ENCODE results near the gene NDUFB6.
A peak's percentile ranks its signal among the peaks of the same experiment; 100 is the strongest.
"Not testable (repeated sequence)": the region's sequence is repeated elsewhere in the genome, so short reads cannot be mapped to it uniquely, and the experiment has no call there.

Gene NDUFB6

GRCh38 chr9:32572900-32573523, at the start of gene NDUFB6:
NDUFB6 (minus strand) TSS chr9:32573159; CDS start chr9:32573060, 99 bp downstream.
- H3K4me3 ChIP-seq (ENCODE audit: low read depth, low read length), result peak within 1 kb of the TSS; percentile 97

- H3K4me3 ChIP-seq (ENCODE audit: low read depth, low read length), result no peak overlapping the region
These were observed 45.3 kb upstream of the NDUFB6 start for GRCh38 chr9:32618261-32618660.

DNA sequence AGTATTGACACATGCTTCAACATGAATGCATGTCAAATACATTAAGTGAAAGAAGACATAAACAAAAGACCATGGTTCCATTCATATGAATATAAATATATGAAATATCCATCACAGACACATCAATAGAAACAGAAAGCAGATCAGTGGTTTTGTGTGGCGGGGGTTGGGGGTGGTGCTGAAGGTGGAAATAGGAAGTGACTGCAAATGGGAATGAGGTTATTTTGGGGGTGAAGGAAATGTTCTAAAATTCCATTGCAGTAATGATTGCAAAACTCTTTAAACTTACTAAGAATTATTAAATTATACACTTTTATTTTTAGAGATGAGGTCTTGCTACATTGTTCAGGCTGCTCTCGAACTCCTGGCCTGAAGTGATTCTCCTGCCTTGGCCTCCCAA, 33.9 kb upstream of the NDUFB6 start:
- no peak overlapping the region for H3K4me3 ChIP-seq (ENCODE audit: low read depth, low read length)

DNA sequence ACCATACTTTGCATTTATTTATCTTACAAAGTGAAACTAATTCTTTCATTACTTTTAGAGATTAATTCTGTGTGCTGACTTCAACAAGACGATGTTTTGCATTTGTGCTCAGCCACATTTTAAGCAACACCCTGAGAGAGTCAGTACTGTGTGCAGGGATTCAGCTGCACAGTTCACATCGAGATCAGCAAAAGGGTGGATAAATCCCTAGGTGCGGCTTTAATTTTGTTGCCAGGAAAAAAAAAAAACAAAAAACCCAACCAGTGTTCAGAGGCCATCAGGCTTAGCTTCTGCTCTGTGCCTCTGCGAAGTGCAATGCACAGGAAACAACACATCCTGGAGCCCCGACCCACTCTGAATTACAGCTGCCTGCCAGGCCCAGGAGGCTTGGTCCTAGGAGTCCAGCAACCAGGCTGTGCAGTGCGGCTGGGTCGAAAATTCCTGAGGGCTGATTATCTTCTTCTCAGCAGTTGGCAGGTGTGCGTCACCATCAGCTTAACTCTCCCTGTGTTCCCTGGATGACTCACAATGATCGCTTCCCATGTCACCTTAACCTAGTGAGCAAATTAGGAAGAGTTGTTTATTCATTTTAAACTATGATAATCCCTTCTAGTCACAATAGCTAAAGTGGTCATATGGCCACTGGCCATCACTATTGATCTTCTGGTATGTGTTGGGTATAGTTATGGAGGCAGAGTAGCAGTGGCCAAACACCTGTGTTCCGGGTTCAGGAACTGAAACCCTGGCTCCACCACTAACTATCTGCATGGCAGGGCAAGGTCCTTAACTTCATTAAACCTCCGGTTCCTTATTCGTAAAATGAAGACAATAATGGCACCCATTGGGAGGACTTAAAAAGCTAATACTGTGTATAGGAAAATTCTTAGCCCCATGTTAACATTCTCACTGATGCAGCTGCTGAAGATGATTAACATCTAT, 31.2 kb upstream of the NDUFB6 start:
- no peak overlapping the region for H3K4me3 ChIP-seq (ENCODE audit: low read depth, low read length)

DNA sequence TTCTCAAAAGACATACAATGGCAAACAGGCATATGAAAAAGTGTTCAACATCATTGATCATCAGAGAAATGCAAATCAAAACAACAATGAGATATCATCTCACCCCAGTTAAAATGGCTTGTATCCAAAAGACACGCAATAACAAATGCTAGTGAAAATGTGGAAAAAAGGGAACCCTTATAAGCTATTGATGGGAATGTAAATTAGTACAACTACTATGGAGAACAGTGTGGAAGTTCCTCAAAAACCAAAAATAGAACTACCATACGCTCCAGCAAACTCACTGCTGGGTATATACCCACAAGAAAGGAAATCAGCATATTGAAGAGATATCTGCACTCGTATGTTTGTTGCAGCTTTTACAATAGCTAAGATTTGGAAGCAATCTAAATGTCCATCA, 26.1 kb upstream of the NDUFB6 start:
- not testable (repeated sequence) for H3K4me3 ChIP-seq (ENCODE audit: low read depth, low read length)

GRCh38 chr9:32596936-32597335, 24.0 kb upstream of the NDUFB6 start:
- H3K4me3 ChIP-seq (ENCODE audit: low read depth, low read length), result no peak overlapping the region

- H3K4me3 ChIP-seq (ENCODE audit: low read depth, low read length), result no peak overlapping the region
These were observed 23.3 kb upstream of the NDUFB6 start for GRCh38 chr9:32596096-32596865.

- H3K4me3 ChIP-seq (ENCODE audit: low read depth, low read length), result no peak overlapping the region
These were observed 17.9 kb upstream of the NDUFB6 start for GRCh38 chr9:32590898-32591297.

GRCh38 chr9:32590476-32590875, 17.5 kb upstream of the NDUFB6 start:
- H3K4me3 ChIP-seq (ENCODE audit: low read depth, low read length), result no peak overlapping the region

DNA sequence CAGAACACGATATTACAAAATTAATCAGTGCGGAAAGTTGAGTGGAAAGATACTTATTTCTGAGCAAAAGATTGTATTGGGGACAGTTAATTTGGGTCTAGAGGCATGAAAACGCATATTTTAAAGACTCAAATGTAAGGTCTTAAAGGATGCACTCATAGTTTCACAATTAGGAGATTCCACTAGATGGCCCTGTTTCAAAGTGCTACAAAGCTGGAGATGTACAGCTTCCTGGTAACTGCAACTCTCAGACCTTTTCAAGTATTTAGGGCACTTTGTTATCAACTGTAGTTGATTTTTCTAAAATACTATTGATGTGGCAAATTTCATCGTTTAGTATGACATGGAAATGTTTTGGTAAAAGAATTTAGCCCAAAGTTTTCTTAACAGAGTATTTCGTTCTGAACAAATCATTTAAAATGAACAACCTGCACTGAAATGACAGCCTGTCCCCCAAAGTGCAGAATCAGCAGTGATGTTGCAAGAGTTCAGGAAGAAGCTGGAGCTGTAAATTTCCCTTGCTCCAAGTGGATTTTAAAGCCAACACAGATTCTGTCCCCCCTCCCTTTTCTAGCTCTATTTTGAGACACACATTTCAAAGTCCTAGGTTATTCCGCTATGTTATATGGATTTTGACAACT, 16.2 kb upstream of the NDUFB6 start:
- H3K4me3 ChIP-seq (ENCODE audit: low read depth, low read length), result no peak overlapping the region

GRCh38 chr9:32587901-32588300, 14.9 kb upstream of the NDUFB6 start:
- no peak overlapping the region for H3K4me3 ChIP-seq (ENCODE audit: low read depth, low read length)

GRCh38 chr9:32584784-32585183, 11.8 kb upstream of the NDUFB6 start:
- H3K4me3 ChIP-seq (ENCODE audit: low read depth, low read length), result no peak overlapping the region

- H3K4me3 ChIP-seq (ENCODE audit: low read depth, low read length), result no peak overlapping the region
These were observed 8.7 kb upstream of the NDUFB6 start for GRCh38 chr9:32581512-32582143.

- no peak overlapping the region for H3K4me3 ChIP-seq (ENCODE audit: low read depth, low read length)
These were observed 7.8 kb upstream of the NDUFB6 start for GRCh38 chr9:32580631-32581300.

DNA sequence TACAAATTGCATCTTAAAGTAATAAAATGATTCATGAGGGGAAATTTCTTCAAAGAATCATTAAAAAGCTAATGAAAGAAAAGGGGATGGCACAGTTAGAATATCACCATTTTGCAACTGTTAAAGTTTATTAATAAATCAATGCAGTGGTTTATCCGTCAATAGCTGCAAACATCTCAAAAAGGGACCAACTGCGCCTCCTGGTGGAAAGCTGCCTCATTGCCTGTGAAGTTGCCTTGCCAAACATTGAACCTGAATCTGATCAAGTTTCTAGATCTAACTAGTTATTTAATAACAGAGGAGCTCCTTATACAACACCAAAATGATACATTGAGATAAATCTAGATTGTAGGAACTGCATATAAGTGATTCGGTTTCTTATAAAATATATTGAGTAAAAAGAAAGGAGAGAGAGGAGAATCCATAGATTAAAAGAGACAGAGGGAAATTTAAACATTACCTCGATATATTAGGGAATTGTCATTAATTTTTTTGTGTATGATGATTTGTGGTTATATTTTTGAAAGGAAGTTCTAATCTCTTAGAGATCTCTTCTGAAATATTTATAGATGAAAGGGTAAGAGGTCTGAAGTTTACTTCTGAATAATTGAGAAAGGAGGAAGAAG, 6.9 kb upstream of the NDUFB6 start:
- H3K4me3 ChIP-seq (ENCODE audit: low read depth, low read length), result no peak overlapping the region

DNA sequence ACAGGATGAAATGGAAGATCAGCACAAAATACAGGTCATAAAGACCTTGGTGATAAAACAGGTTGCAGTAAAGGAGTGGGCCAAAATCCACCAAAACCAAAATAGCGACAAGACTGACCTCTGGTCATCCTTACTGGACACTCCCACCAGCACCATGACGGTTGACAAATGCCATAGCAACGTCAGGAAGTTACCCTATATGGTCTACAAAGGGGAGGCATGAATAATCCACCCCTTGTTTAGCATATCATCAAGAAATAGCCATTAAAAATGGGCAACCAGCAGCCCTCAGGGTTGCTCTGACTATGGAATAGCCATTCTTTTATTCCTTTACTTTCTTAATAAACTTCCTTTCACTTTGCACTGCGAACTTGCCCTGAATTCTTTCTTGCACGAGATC, 6.0 kb upstream of the NDUFB6 start:
- no peak overlapping the region for H3K4me3 ChIP-seq (ENCODE audit: low read depth, low read length)

GRCh38 chr9:32577316-32577715, 4.4 kb upstream of the NDUFB6 start:
- no peak overlapping the region for H3K4me3 ChIP-seq (ENCODE audit: low read depth, low read length)

DNA sequence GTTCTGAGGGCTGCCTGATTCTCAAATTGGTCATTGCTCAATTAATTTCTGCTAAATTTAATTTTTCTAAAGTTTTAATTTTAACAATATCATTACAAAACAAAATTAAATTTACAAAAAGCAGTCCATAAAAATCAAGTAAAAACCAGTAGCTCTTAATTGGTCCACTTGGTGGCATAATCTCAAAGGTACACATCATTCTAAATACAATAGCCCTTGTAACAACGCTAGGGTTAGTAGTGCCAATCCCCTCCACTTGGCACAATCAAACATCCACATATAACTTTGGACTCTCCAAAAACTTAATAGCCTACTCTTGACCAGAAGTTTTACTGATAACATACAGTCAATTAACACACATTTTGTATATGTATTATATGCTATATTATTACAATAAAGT, 1.9 kb upstream of the NDUFB6 start:
- no peak overlapping the region for H3K4me3 ChIP-seq (ENCODE audit: low read depth, low read length)

- no peak overlapping the region for H3K4me3 ChIP-seq (ENCODE audit: low read depth, low read length)
These were observed 862 bp upstream of the NDUFB6 start for GRCh38 chr9:32573821-32574220.

Data from iPS-11a (cell line).